ENCODE measurements around the gene OMP. TPM values are rescaled to one million over a fixed set of nuclear protein-coding genes. Genes with fewer than 3 reads are reported as not detected.
A peak's percentile ranks its signal among the peaks of the same experiment; 100 is the strongest.

The OMP gene
- total RNA-seq, 4 donors from 2014 or later = 1.1 TPM; not detected in 3

DNA sequence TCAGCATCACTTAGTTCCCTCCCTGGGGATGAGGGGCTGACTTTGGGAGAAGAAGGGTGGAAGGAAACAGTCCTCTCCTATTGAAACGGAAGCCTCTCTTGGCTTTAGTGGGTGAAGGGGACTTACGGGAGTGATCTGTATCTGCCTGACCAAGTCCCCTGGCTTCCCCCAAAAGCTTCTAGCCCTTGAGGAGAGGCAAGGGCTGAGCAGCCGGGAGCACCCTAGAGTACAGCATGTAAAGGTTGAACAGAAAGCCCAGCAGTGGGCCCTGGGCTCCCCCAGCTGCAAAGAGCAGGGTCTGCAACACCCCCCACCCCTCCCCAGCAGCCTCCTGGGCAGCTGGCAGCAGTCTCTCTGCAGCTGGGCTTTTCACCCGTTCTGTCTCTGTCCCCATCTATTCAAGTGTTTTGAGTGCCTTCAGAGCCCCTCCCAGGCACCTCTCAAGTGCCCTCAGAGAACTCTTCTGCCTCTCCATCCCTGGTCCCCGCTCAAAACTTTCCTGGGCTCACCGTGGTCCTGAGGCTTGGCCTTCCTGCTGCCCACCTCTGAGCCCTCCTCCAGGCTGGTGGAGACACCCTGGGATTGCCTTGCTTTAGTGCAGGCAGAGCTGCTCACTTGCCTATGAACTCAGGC lies 33.2 kb upstream of the OMP start:
- Histone ChIP-seq H3K27me3 (no peaks in the 10 kb centered on the region), H3K4me3 (no peak overlapping the region), H3K36me3 (no peaks in the 10 kb centered on the region), H3K4me1 (peaks cover 30 to 74% (median 42%) of the 10 kb centered on the region in 3 donors), H3K9me3 (no peaks in the 10 kb centered on the region), H3K27ac (no peak overlapping the region)
- WGBS, 2 donors = 72 to 80% methylated on average over 4 to 6 of the region's 6 CpGs
- no peak for TF ChIP-seq POLR2A (IDR thresholded peaks at IDR 0.05)
- TF ChIP-seq, protein P1, sequence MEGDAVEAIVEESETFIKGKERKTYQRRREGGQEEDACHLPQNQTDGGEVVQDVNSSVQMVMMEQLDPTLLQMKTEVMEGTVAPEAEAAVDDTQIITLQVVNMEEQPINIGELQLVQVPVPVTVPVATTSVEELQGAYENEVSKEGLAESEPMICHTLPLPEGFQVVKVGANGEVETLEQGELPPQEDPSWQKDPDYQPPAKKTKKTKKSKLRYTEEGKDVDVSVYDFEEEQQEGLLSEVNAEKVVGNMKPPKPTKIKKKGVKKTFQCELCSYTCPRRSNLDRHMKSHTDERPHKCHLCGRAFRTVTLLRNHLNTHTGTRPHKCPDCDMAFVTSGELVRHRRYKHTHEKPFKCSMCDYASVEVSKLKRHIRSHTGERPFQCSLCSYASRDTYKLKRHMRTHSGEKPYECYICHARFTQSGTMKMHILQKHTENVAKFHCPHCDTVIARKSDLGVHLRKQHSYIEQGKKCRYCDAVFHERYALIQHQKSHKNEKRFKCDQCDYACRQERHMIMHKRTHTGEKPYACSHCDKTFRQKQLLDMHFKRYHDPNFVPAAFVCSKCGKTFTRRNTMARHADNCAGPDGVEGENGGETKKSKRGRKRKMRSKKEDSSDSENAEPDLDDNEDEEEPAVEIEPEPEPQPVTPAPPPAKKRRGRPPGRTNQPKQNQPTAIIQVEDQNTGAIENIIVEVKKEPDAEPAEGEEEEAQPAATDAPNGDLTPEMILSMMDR (IDR thresholded peaks at IDR 0.05) = no peak
- intact Hi-C loops (cut with DNase I) = no loop called here
- DNase-seq = no peak

DNA sequence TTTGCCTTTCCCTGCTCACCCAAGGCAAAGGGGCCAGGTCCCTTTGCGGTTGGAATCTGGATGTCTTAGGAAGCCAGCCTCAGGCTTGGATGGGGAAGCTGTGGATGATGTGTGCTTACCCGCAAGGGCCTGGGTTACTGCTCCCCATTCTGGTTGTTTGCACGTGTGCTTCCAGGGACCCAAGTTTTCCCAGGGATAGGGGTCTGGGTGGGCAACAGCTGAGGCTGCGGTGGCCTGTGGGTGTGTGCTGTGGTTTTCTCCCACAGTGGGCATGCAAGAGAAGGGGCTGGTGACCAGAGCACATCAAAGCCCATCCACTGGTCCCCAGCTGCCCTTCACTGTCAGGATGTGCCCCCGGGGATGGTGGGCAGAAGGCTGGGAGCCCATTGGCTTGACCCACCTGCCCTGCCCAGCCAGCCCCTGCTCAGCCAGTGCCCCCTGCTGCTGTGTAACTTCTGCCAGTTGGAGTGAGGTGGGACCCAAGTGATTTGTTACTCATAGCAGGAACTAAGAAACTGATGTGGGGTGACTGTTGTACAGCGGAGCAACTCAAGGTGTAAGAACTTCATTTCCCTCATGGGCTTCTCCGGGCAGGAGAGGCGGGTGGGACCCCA lies 32.6 kb upstream of the OMP start:
- no peak overlapping the region for H3K27ac ChIP-seq
- WGBS, 2 donors = 86 to 95% methylated on average over 4 of the region's 8 CpGs
- H3K27me3 ChIP-seq = no peaks in the 10 kb centered on the region
- H3K4me1 ChIP-seq = peaks cover 34 to 81% (median 48%) of the 10 kb centered on the region in 3 donors
- H3K4me3 ChIP-seq = no peak overlapping the region
- no peak for TF ChIP-seq POLR2A (IDR thresholded peaks at IDR 0.05)
- TF ChIP-seq, protein P1 (IDR thresholded peaks at IDR 0.05) = no peak
- DNase-seq = no peak
- no peaks in the 10 kb centered on the region for H3K9me3 ChIP-seq
- intact Hi-C loops (cut with DNase I) = no loop called here
- H3K36me3 ChIP-seq = no peaks in the 10 kb centered on the region

DNA sequence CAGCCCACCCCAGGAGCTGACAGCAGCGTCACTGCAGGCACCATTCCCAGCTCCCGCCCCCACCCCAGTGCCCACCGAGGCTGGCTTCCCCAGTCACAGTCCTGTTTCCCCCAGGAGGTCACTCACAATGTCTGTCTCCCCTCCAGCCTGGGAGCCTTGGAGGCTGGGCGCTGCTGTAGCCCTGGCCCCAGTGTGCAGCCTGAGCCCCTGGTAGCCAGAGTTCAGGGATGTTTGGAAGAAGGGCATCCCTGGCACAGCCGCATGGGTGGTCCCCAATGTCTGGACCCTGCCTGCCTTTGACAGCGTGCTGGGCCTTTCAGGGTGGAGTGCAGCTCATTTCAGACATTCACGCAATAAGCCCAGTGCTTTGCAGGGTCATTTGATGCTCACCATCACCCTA lies 31.6 kb upstream of the OMP start:
- peaks cover 40 to 83% (median 48%) of the 10 kb centered on the region in 3 donors for H3K4me1 ChIP-seq

DNA sequence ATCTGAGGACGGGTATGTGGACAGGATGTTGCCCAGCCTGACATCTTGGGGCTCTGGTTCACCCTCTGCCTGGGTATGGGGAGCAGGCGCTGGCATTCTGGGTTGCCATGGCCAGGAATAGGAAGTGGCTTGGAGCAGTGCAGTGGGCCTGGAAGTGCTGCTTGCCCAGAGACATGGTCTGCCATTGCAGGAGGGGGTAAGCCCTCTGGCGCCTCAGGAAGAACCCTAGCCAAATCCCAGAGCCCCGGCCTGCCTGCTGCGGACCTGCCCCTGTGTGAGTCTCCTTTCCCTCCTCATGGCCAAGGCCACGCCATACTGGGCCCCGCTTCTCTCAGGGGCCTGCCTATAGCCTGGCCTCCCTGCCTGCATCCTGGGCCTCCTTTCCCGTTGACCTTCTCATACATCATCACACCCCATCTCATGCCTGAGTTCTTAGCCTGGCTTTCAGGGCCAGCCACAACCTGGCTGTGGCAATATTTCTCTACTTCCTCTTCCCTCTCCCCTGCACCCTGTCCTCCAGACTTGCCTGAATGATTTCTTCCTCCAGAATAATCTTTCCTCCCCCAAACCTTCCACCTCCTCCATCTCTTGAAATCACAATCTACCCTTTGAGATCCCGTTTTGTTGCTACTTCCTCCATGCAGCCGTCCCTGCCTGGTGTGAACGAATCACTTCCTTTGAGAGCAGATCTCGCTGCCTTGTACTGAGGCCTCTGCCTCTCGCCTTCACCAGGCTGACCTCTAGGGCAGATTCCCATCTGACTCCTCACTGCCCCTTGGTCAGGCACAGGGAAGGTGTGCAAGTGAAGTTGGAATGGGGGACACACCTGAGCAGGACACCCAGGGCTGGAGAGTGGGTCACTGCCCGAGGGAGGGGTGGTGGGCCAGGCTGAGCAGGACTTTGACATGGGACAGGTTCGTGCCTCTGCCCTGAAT lies 30.7 kb upstream of the OMP start:
- H3K4me1 ChIP-seq = peaks cover 40 to 83% (median 48%) of the 10 kb centered on the region in 3 donors
- no peaks in the 10 kb centered on the region for H3K9me3 ChIP-seq
- H3K36me3 ChIP-seq = no peaks in the 10 kb centered on the region
- 66 to 77% methylated on average over 9 to 14 of the region's 15 CpGs for WGBS, 2 donors
- intact Hi-C loops (cut with DNase I) = no loop called here
- no peaks in the 10 kb centered on the region for H3K27me3 ChIP-seq
- no peak for DNase-seq
- no peak overlapping the region for H3K4me3 ChIP-seq
- TF ChIP-seq, protein P1 (IDR thresholded peaks at IDR 0.05) = no peak
- no peak for TF ChIP-seq POLR2A (IDR thresholded peaks at IDR 0.05)
- H3K27ac ChIP-seq = peak overlapping the region; percentile 65 to 93 (median 82)

More for the DNA sequence above, 31.6 kb upstream of the OMP start:
- 78% methylated on average over 3 of the region's 7 CpGs; no CpG with 5 or more reads in 1 of the 2 donors for WGBS, 2 donors
- H3K27ac ChIP-seq = no peak overlapping the region
- H3K36me3 ChIP-seq = no peaks in the 10 kb centered on the region
- H3K27me3 ChIP-seq = no peaks in the 10 kb centered on the region
- no peaks in the 10 kb centered on the region for H3K9me3 ChIP-seq
- no peak overlapping the region for H3K4me3 ChIP-seq
- no peak for TF ChIP-seq POLR2A (IDR thresholded peaks at IDR 0.05)
- TF ChIP-seq, protein P1 (IDR thresholded peaks at IDR 0.05) = no peak
- no peak for DNase-seq
- intact Hi-C loops (cut with DNase I) = no loop called here

Measured in esophagus squamous epithelium (tissue), 5 donors.